Parathyroid adenoma (tissue), 2 donors: ENCODE data around the gene PXDN.

Experiments used
- H2AFZ ChIP-seq: fragments of 300-600 bp; sonication (generic); one replicate; pipeline ENCODE4 v1.7.0; 2017; ENCODE audit warnings: antibody characterized with exemption, mild to moderate bottlenecking
- H3K27ac ChIP-seq: fragments of 300-600 bp; sonication (generic); one replicate; pipeline ENCODE4 v1.7.0; 2017
- H3K27me3 ChIP-seq: fragments of 300-600 bp; sonication (generic); one replicate; pipeline ENCODE4 v1.7.0; 2017; ENCODE audit warnings: low read length; ENCODE audit not compliant: control insufficient read depth, insufficient read depth
- H3K36me3 ChIP-seq: fragments of 300-600 bp; sonication (generic); one replicate; pipeline ENCODE4 v1.7.0; 2017; ENCODE audit warnings: low read length; ENCODE audit not compliant: control insufficient read depth, insufficient read depth
- H3K4me1 ChIP-seq: fragments of 300-600 bp; sonication (generic); one replicate; pipeline ENCODE4 v1.7.0; 2017; ENCODE audit warnings: control low read depth
- H3K4me2 ChIP-seq: fragments of 300-600 bp; sonication (generic); one replicate; pipeline ENCODE4 v1.7.0; 2017; ENCODE audit warnings: low read length
- H3K4me3 ChIP-seq: fragments of 300-600 bp; sonication (generic); one replicate; pipeline ENCODE4 v1.7.0; 2017; ENCODE audit warnings: low read depth, low read length
- H3K79me2 ChIP-seq: fragments of 300-600 bp; sonication (generic); one replicate; pipeline ENCODE4 v1.7.0; 2017; ENCODE audit warnings: control low read depth
- H3K9ac ChIP-seq: fragments of 300-600 bp; sonication (generic); one replicate; pipeline ENCODE4 v1.7.0; 2017; ENCODE audit warnings: mild to moderate bottlenecking
- H3K9me3 ChIP-seq: fragments of 300-600 bp; sonication (generic); one replicate; pipeline ENCODE4 v1.7.0; 2017; ENCODE audit warnings: low read length; ENCODE audit not compliant: control insufficient read depth
- TF ChIP-seq, protein P1 (sequence below): fragments of 300-600 bp; sonication (generic); IDR thresholded peaks from one replicate; pipeline ENCODE4 v1.7.0; 2017; ENCODE audit warnings: antibody characterized with exemption, mild to moderate bottlenecking
- donor health status: primary hyperparathyroidism.

Gene PXDN

DNA sequence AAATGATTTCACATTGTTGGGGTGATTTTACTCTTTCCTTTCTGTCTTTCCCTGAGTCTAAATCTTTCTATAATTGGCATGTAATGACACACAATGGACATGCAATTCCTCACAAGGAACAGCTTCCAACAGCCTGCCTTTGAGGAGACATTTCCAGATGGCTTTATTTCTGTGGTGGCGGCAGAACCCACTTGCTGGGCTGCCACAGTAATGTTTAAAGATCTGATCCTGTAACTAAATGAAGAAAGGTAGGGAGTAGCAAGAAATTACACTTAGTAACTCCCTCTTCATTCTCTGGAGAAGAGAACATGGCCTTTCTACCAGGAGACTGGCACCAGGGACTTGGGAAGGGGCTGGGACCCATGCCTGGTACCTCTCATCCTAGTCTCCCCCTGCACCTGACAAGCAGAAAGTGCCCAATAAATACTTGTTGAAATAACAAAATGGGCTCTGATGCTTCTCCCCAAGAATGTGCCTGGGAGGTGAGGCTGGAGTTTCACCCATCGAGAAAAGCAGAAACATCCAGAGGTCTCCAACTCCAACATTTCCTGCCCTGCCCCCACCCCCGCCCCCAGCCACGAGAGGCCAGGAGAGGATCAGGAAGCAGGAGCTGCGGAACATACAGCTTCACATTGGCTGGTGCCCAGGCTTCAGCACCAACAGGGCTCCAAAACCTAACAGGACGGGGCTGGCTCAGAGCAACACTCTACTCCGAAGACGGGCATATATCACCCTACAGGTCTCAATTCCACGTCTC lies 92.1 kb downstream of the PXDN start:
- no peaks in the 10 kb centered on the region for H3K9me3 ChIP-seq
- H3K36me3 ChIP-seq = no peaks in the 10 kb centered on the region
- H3K9ac ChIP-seq = no peak overlapping the region
- H3K4me2 ChIP-seq = no peak overlapping the region
- no peaks in the 10 kb centered on the region for H3K4me1 ChIP-seq
- H3K27me3 ChIP-seq = no peaks in the 10 kb centered on the region
- no peak overlapping the region for H2AFZ ChIP-seq
- no peak overlapping the region for H3K4me3 ChIP-seq
- no peaks in the 10 kb centered on the region for H3K79me2 ChIP-seq
- H3K27ac ChIP-seq = no peak overlapping the region
- TF ChIP-seq, protein P1, sequence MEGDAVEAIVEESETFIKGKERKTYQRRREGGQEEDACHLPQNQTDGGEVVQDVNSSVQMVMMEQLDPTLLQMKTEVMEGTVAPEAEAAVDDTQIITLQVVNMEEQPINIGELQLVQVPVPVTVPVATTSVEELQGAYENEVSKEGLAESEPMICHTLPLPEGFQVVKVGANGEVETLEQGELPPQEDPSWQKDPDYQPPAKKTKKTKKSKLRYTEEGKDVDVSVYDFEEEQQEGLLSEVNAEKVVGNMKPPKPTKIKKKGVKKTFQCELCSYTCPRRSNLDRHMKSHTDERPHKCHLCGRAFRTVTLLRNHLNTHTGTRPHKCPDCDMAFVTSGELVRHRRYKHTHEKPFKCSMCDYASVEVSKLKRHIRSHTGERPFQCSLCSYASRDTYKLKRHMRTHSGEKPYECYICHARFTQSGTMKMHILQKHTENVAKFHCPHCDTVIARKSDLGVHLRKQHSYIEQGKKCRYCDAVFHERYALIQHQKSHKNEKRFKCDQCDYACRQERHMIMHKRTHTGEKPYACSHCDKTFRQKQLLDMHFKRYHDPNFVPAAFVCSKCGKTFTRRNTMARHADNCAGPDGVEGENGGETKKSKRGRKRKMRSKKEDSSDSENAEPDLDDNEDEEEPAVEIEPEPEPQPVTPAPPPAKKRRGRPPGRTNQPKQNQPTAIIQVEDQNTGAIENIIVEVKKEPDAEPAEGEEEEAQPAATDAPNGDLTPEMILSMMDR = no peak

DNA sequence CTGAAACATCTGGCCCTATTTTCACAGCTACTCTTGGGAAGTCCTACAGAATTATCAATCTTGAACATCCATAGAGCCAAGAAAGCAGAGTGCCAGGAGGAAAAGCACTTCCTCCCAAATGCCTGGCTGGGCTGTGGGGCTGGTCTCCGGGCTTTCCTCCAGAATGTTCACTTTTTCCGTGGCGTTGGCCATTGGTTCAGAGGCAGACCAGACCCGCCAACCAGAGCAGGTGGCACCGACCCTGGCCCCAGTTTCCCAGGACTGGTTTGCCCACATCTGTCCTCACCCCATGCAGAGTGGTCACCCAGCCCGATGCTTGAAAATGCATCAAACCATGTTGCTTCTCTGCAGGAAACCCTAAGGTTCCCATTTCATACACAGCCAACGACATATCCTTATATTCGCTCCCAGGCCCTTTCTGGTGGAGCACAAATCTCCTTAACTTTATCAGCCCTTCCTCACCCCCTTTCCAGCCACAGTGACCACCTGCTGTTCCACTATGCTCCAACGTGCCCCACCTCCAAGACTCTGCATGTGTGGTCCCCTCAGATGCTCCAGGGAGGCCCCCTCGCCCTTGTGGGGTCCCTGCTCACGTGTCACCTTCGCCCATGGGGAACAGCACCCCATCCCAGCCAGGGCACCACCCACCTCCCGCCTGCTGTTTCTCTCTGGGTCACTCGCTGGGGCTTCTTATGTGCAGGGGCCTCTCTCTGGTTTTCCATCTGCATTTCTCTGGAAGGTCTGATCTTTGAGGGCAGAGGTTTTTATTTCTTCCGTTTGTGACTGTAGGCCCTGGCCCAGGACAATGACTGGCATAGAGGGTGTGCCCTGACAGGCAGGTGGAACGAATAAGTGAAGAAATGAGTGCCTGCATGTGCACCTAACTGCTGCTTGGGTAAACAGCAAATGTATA lies 92.9 kb downstream of the PXDN start:
- TF ChIP-seq, protein P1 = no peak
- Histone ChIP-seq H3K9ac (no peak overlapping the region), H3K36me3 (no peaks in the 10 kb centered on the region), H3K27ac (no peak overlapping the region), H3K9me3 (no peaks in the 10 kb centered on the region), H3K4me1 (no peaks in the 10 kb centered on the region), H3K4me3 (no peak overlapping the region), H3K79me2 (no peaks in the 10 kb centered on the region), H3K4me2 (no peak overlapping the region), H2AFZ (no peak overlapping the region), H3K27me3 (no peaks in the 10 kb centered on the region)

DNA sequence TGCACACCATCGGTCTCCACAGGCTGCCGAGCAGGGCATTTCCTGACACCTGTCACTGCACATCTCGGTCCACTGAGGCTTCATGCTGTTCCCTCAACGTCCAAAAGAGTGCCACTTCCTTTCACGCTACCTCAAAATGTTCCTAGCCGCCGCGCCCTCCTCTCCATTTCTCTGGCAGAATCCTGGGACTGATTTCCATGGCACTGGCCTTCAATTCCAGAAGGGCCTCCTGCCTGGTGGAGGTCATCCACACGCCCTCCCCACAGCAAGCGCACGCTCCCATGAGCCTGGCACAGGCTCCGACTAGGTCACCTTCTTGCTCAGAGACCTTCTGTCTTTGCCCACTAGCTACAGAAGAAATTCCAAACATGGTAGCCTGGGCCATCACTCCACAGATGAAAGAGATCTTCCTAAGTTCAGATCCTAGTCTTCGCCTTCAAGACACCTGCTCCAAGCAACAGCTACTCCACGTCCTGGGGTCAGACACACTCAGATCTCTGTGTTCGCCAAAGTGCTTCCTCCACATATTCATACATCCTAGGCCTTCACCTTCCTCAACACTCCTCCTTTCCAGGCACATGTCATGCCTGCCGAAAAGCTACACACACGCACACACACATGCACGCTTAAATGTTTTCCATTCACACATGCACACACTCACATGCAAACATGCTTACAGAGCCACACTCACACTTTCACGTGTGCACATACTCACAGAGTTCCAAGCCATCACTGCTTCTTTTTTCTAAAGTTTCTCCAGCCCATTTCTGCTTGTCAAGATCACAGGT lies 94.0 kb downstream of the PXDN start:
- no peak overlapping the region for H3K27ac ChIP-seq
- no peaks in the 10 kb centered on the region for H3K79me2 ChIP-seq

DNA sequence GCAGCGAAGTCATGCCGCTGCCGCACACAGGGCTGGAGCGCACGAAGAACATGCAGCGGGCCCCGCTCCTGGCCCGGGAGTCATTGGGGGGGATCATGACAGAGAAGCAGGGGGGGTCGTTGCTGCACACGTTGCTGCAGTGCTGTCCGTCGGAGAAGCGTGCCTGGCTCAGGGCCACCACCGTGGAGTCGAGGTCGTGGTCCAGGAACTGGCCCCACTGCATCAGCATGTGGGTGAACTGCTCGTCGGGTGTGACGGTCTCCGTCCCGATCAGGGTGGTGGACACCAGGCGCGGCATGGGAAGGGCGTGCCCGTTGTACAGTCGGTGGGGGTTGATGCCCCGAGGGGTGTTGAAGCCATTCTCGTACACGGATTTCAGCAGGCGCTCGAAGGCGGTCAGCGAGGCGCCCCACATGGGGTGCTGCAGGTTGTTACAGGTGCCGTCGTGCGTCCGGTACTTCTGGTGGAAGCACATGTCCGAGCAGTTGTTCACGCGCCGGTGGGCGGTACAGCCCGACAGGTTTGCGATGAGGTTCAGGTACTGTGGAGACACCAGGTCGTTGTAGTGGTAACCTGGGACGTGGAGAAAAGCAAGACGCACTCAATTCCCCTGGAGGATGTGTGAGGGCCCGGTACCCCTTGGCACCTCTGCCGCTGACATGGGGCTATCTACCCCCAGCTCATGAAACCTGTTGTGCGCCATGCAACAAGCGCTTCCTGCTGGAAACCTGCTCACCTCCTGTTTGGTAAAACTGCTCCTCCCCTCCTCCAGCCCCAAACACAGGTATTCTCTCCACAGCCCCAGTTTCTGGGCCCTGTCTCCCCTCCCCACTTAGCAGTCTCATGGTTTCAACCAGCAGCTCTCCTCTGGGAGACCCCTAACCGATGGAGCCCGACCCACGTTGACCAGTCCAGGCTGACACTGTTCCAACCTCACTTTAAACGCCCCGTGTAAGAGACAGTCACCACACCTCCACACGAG lies 94.9 kb downstream of the PXDN start:
- TF ChIP-seq, protein P1 = no peak
- H3K36me3 ChIP-seq = no peaks in the 10 kb centered on the region
- H3K4me3 ChIP-seq = no peak overlapping the region
- H3K27ac ChIP-seq = no peak overlapping the region
- H3K27me3 ChIP-seq = no peaks in the 10 kb centered on the region
- no peaks in the 10 kb centered on the region for H3K9me3 ChIP-seq
- H2AFZ ChIP-seq = no peak overlapping the region
- H3K79me2 ChIP-seq = no peaks in the 10 kb centered on the region
- H3K9ac ChIP-seq = no peak overlapping the region
- H3K4me1 ChIP-seq = no peaks in the 10 kb centered on the region
- H3K4me2 ChIP-seq = no peak overlapping the region

More for the DNA sequence above, 94.0 kb downstream of the PXDN start:
- Histone ChIP-seq H3K4me1 (no peaks in the 10 kb centered on the region), H3K9me3 (no peaks in the 10 kb centered on the region), H3K27me3 (no peaks in the 10 kb centered on the region), H3K4me3 (no peak overlapping the region), H3K9ac (no peak overlapping the region), H3K36me3 (no peaks in the 10 kb centered on the region), H2AFZ (no peak overlapping the region), H3K4me2 (no peak overlapping the region)
- TF ChIP-seq, protein P1 = no peak
